NCI-H1092 (cell line): Measurements from ENCODE around the gene NRN1L.
"Not testable (repeated sequence)": the region's sequence is repeated elsewhere in the genome, so short reads cannot be mapped to it uniquely, and the experiment has no call there.

Source experiments
- DNase-seq: peaks from one replicate; lab custom pipeline; 2025; lab: John Stamatoyannopoulos, UW

Gene NRN1L

GRCh38 chr16:67860589-67861398, 23.9 kb upstream of the NRN1L start:
- no peak for DNase-seq

- DNase-seq, result no peak
Measured at GRCh38 chr16:67861877-67862276, 22.8 kb upstream of the NRN1L start.

- no peak for DNase-seq
Measured at GRCh38 chr16:67862623-67863583, 21.8 kb upstream of the NRN1L start.

- DNase-seq, result not testable (repeated sequence)
Measured at GRCh38 chr16:67864044-67864443, 20.6 kb upstream of the NRN1L start.

- DNase-seq, result no peak
Measured at GRCh38 chr16:67864594-67864993, 20.1 kb upstream of the NRN1L start.

GRCh38 chr16:67865318-67865717, 19.4 kb upstream of the NRN1L start:
- DNase-seq, result no peak

- no peak for DNase-seq
Measured at GRCh38 chr16:67868290-67868689, 16.4 kb upstream of the NRN1L start.

- DNase-seq, result no peak
Measured at GRCh38 chr16:67869653-67870052, 15.0 kb upstream of the NRN1L start.

- DNase-seq, result no peak
Measured at GRCh38 chr16:67871256-67871655, 13.4 kb upstream of the NRN1L start.

- DNase-seq, result no peak
Measured at GRCh38 chr16:67872131-67872630, 12.5 kb upstream of the NRN1L start.

GRCh38 chr16:67872631-67873434, 11.9 kb upstream of the NRN1L start, which contains the start of gene EDC4:
EDC4 (plus strand) TSS chr16:67873052; CDS start chr16:67873262, 210 bp downstream.
- peak; percentile 63 for DNase-seq

- DNase-seq, result no peak
Measured at GRCh38 chr16:67873435-67874370, 11.0 kb upstream of the NRN1L start.

- DNase-seq, result no peak
Measured at GRCh38 chr16:67874372-67874771, 10.3 kb upstream of the NRN1L start.

- no peak for DNase-seq
Measured at GRCh38 chr16:67877064-67877463, 7.6 kb upstream of the NRN1L start.

GRCh38 chr16:67878232-67878631, 6.5 kb upstream of the NRN1L start:
- no peak for DNase-seq

GRCh38 chr16:67878846-67879245, 5.8 kb upstream of the NRN1L start:
- no peak for DNase-seq

- no peak for DNase-seq
Measured at GRCh38 chr16:67879462-67879861, 5.2 kb upstream of the NRN1L start.

GRCh38 chr16:67879936-67880335, 4.7 kb upstream of the NRN1L start:
- DNase-seq, result no peak

GRCh38 chr16:67880584-67880983, 4.1 kb upstream of the NRN1L start:
- DNase-seq, result no peak

GRCh38 chr16:67881621-67882161, 3.0 kb upstream of the NRN1L start:
- no peak for DNase-seq
